ENCODE data around the gene MAP7D1. TPM values are rescaled to one million over a fixed set of nuclear protein-coding genes. Genes with fewer than 3 reads are reported as not detected.
"Not testable (repeated sequence)": the region's sequence is repeated elsewhere in the genome, so short reads cannot be mapped to it uniquely, and the experiment has no call there.

Gene MAP7D1
- total and polyA plus RNA-seq, 2 experiments from 2014 or later: 35.8 to 224 TPM

DNA sequence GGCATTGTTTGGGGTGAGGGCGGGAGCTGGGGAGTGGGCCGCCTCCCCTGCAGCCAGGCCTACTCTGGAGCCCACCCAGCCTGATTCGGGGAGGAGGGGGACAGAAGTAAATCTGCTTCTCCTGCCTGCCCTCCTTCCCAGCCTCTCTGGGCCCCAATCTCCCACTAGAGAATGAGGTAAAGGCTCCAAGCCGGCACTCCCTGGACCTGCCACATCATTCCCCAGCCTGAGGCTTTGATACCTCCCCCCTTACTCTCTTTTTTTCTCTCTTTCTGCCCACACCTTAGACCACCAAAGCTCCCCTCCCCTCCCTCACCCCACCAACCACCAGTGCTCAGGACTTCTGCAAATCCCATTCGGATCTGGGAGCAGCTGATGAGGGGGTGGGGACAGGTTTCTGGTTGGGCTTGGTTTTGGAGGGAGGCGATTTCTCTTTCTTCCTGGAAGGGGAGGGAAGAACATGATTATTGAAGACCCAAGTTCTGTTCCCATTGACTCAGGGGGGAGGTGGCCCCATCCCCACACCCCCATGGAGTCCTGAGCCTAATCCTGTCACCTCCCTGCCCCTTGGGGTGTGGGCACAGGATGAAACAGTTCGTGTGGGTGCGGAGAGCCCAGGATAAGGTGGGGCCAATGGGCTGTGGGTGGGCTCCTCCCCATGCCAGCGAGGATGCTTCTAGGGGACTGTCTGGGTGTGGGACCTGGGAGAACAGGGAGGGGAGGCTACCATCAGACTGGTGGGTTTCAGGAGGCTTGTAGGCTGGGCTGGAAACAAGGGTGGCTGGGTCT lies 1.3 kb downstream of the MAP7D1 start:
- Histone ChIP-seq H3K27me3 (replicated peaks; ENCODE audit: insufficient read depth) (no peaks in the 10 kb centered on the region), H3K79me2 (ENCODE audit: insufficient read depth) (peaks cover 74% of the 10 kb centered on the region), H3K9me2 (ENCODE audit: insufficient read depth) (no peaks in the 10 kb centered on the region), H3K4me2 (ENCODE audit: unreplicated experiment) (peak overlapping the region; percentile 76), H3K4me3 (peak overlapping the region; percentile 93), H2AFZ (no peak overlapping the region), H3K36me3 (ENCODE audit: low read depth) (no peaks in the 10 kb centered on the region), H3K9me3 (ENCODE audit: low read depth) (no peaks in the 10 kb centered on the region), H3K9ac (peak overlapping the region; percentile 100), H4K20me1 (ENCODE audit: insufficient read depth) (peaks cover 5% of the 10 kb centered on the region), H3K4me1 (ENCODE audit: insufficient read depth) (peaks cover 48% of the 10 kb centered on the region), H3F3A (ENCODE audit: insufficient read depth) (peaks cover 16% of the 10 kb centered on the region), H3K27ac (peak overlapping the region; percentile 89)
- no peak for TF ChIP-seq EZH2phosphoT487 (IDR thresholded peaks at IDR 0.05; ENCODE audit: insufficient read depth, low read depth)
- no peak for TF ChIP-seq EZH2 (IDR thresholded peaks at IDR 0.05; ENCODE audit: insufficient read depth, poor library complexity, severe bottlenecking)
- in situ Hi-C loops (cut with MboI): no loop called here
- DNase-seq: peak; percentile 64
- 0 to 2% methylated on average over 5 to 9 of the region's 9 CpGs for WGBS, 2 experiments (ENCODE audit: low coverage in 1 of 2, low lambda C conversion rate in 2 of 2, missing lambda C conversion rate in 2 of 2)

GRCh38 chr1:36157973-36158826 lies 2.2 kb downstream of the MAP7D1 start:
- DNase-seq: no peak
- H3K27ac ChIP-seq: peak overlapping the region; percentile 89
- TF ChIP-seq EZH2phosphoT487 (IDR thresholded peaks at IDR 0.05; ENCODE audit: insufficient read depth, low read depth): no peak
- no peak for TF ChIP-seq EZH2 (IDR thresholded peaks at IDR 0.05; ENCODE audit: insufficient read depth, poor library complexity, severe bottlenecking)
- no peaks in the 10 kb centered on the region for H3K9me2 ChIP-seq (ENCODE audit: insufficient read depth)
- peaks cover 5% of the 10 kb centered on the region for H4K20me1 ChIP-seq (ENCODE audit: insufficient read depth)
- peak overlapping the region; percentile 100 for H3K9ac ChIP-seq
- in situ Hi-C loops (cut with MboI): no loop called here
- peak overlapping the region; percentile 93 for H3K4me3 ChIP-seq
- H3K4me2 ChIP-seq (ENCODE audit: unreplicated experiment): peak overlapping the region; percentile 76
- no peak overlapping the region for H2AFZ ChIP-seq
- 0 out of 2 replicates have a peak, but pooled peaks cover under 1% of the 10 kb centered on the region for H3K36me3 ChIP-seq (ENCODE audit: low read depth)
- no peaks in the 10 kb centered on the region for H3K27me3 ChIP-seq (replicated peaks; ENCODE audit: insufficient read depth)
- WGBS, 2 experiments (ENCODE audit: low coverage in 1 of 2, low lambda C conversion rate in 2 of 2, missing lambda C conversion rate in 2 of 2): 50 to 53% methylated on average over 5 to 9 of the region's 9 CpGs
- no peaks in the 10 kb centered on the region for H3K9me3 ChIP-seq (ENCODE audit: low read depth)
- peaks cover 56% of the 10 kb centered on the region for H3K4me1 ChIP-seq (ENCODE audit: insufficient read depth)
- peaks cover 20% of the 10 kb centered on the region for H3F3A ChIP-seq (ENCODE audit: insufficient read depth)
- H3K79me2 ChIP-seq (ENCODE audit: insufficient read depth): peaks cover 82% of the 10 kb centered on the region

GRCh38 chr1:36158827-36159252 lies 2.9 kb downstream of the MAP7D1 start:
- H3K79me2 ChIP-seq (ENCODE audit: insufficient read depth): peaks cover 89% of the 10 kb centered on the region
- H3K4me3 ChIP-seq: peak overlapping the region; percentile 93
- peak; percentile 46 for DNase-seq
- H3F3A ChIP-seq (ENCODE audit: insufficient read depth): peaks cover 27% of the 10 kb centered on the region
- H3K4me1 ChIP-seq (ENCODE audit: insufficient read depth): peaks cover 59% of the 10 kb centered on the region
- H4K20me1 ChIP-seq (ENCODE audit: insufficient read depth); H3K9me3 ChIP-seq (ENCODE audit: low read depth); H3K36me3 ChIP-seq (ENCODE audit: low read depth); H3K27me3 ChIP-seq (replicated peaks; ENCODE audit: insufficient read depth); H2AFZ ChIP-seq; H3K9me2 ChIP-seq (ENCODE audit: insufficient read depth); in situ Hi-C loops (cut with MboI): not testable (repeated sequence)
- peak overlapping the region; percentile 100 for H3K9ac ChIP-seq
- 88 to 89% methylated on average over 10 of the region's 10 CpGs for WGBS, 2 experiments (ENCODE audit: low coverage in 1 of 2, low lambda C conversion rate in 2 of 2, missing lambda C conversion rate in 2 of 2)
- peak overlapping the region; percentile 76 for H3K4me2 ChIP-seq (ENCODE audit: unreplicated experiment)
- 0 out of 2 replicates have a peak overlapping the region, but pooled peaks have one; percentile 89 for H3K27ac ChIP-seq

- Histone ChIP-seq H3K4me2 (ENCODE audit: unreplicated experiment) (peak overlapping the region; percentile 75), H2AFZ (no peak overlapping the region), H3K9me2 (ENCODE audit: insufficient read depth) (no peaks in the 10 kb centered on the region), H3K4me3 (peak overlapping the region; percentile 70), H3F3A (ENCODE audit: insufficient read depth) (peaks cover 36% of the 10 kb centered on the region), H3K4me1 (ENCODE audit: insufficient read depth) (peaks cover 63% of the 10 kb centered on the region), H4K20me1 (ENCODE audit: insufficient read depth) (peaks cover 14% of the 10 kb centered on the region), H3K9ac (peak overlapping the region; percentile 80), H3K27ac (peak overlapping the region; percentile 95), H3K36me3 (ENCODE audit: low read depth) (0 out of 2 replicates have a peak, but pooled peaks cover 2% of the 10 kb centered on the region), H3K9me3 (ENCODE audit: low read depth) (no peaks in the 10 kb centered on the region), H3K27me3 (replicated peaks; ENCODE audit: insufficient read depth) (no peaks in the 10 kb centered on the region), H3K79me2 (ENCODE audit: insufficient read depth) (peaks cover 97% of the 10 kb centered on the region)
- TF ChIP-seq EZH2 (IDR thresholded peaks at IDR 0.05; ENCODE audit: insufficient read depth, poor library complexity, severe bottlenecking) (no peak), EZH2phosphoT487 (IDR thresholded peaks at IDR 0.05; ENCODE audit: insufficient read depth, low read depth) (no peak)
- no peak for DNase-seq
- in situ Hi-C loops (cut with MboI): no loop called here
- 52 to 55% methylated on average over 10 of the region's 10 CpGs for WGBS, 2 experiments (ENCODE audit: low coverage in 1 of 2, low lambda C conversion rate in 2 of 2, missing lambda C conversion rate in 2 of 2)
Observed at GRCh38 chr1:36159614-36160387, 3.8 kb downstream of the MAP7D1 start.

Measured in GM23248 (cell line).